ENCODE results near the gene MTA3.
"Not testable (repeated sequence)": the region's sequence is repeated elsewhere in the genome, so short reads cannot be mapped to it uniquely, and the experiment has no call there.

GRCh38 chr2:42584628-42585027 lies 16.2 kb downstream of the MTA3 start:
- TF ChIP-seq MYC (IDR thresholded peaks at IDR 0.05; ENCODE audit: low read depth, low read length); FOS (IDR thresholded peaks at IDR 0.05; ENCODE audit: borderline replicate concordance, insufficient read depth, low read length); POLR2AphosphoS5 (IDR thresholded peaks at IDR 0.05; ENCODE audit: insufficient read depth, low read depth, low read length); POLR2A (IDR thresholded peaks at IDR 0.05; ENCODE audit: low read depth, low read length): not testable (repeated sequence)
- TF ChIP-seq, protein P1, sequence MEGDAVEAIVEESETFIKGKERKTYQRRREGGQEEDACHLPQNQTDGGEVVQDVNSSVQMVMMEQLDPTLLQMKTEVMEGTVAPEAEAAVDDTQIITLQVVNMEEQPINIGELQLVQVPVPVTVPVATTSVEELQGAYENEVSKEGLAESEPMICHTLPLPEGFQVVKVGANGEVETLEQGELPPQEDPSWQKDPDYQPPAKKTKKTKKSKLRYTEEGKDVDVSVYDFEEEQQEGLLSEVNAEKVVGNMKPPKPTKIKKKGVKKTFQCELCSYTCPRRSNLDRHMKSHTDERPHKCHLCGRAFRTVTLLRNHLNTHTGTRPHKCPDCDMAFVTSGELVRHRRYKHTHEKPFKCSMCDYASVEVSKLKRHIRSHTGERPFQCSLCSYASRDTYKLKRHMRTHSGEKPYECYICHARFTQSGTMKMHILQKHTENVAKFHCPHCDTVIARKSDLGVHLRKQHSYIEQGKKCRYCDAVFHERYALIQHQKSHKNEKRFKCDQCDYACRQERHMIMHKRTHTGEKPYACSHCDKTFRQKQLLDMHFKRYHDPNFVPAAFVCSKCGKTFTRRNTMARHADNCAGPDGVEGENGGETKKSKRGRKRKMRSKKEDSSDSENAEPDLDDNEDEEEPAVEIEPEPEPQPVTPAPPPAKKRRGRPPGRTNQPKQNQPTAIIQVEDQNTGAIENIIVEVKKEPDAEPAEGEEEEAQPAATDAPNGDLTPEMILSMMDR (IDR thresholded peaks at IDR 0.05; ENCODE audit: extremely low read depth in 1 of 2, insufficient read depth in 1 of 2, low read depth in 1 of 2, low read length in 2 of 2), result not testable (repeated sequence)

Measured in endothelial cell of umbilical vein (primary cell).